Panc1 (cell line): ENCODE measurements around the gene SDF2L1.

Experiments used
- CTCF ChIP-seq: fragments of 450-650 bp; IDR thresholded peaks from 2 replicates; pipeline ENCODE4 v1.5.1; 2017; ENCODE audit warnings: mild to moderate bottlenecking
- POLR2AphosphoS5 ChIP-seq: IDR thresholded peaks from 2 replicates; pipeline ENCODE4 v1.6.1; 2012; ENCODE audit warnings: mild to moderate bottlenecking, low read depth, low read length, moderate library complexity

- no peak for TF ChIP-seq CTCF
- TF ChIP-seq POLR2AphosphoS5 = no peak
These were observed 14.9 kb downstream of the SDF2L1 start for GRCh38 chr22:21657020-21657359.
